ENCODE data around the gene LRGUK.
"Not testable (repeated sequence)": the region's sequence is repeated elsewhere in the genome, so short reads cannot be mapped to it uniquely, and the experiment has no call there.

The LRGUK gene

GRCh38 chr7:134245253-134245652 lies 118.1 kb downstream of the LRGUK start:
- no peak for DNase-seq (ENCODE audit: low spot score)

GRCh38 chr7:134246347-134246746 lies 119.2 kb downstream of the LRGUK start:
- no peak for DNase-seq (ENCODE audit: low spot score)

GRCh38 chr7:134246761-134247160 lies 119.6 kb downstream of the LRGUK start:
- no peak for DNase-seq (ENCODE audit: low spot score)

GRCh38 chr7:134248196-134248595 lies 121.1 kb downstream of the LRGUK start:
- no peak for DNase-seq (ENCODE audit: low spot score)

- DNase-seq (ENCODE audit: low spot score) = no peak
Measured at GRCh38 chr7:134254311-134254710, 127.2 kb downstream of the LRGUK start.

GRCh38 chr7:134255814-134256213 lies 128.7 kb downstream of the LRGUK start:
- peak; percentile 31 for DNase-seq (ENCODE audit: low spot score)

GRCh38 chr7:134262322-134262721 lies 135.2 kb downstream of the LRGUK start:
- no peak for DNase-seq (ENCODE audit: low spot score)

- DNase-seq (ENCODE audit: low spot score) = no peak
Measured at GRCh38 chr7:134276951-134277350, 149.8 kb downstream of the LRGUK start.

- no peak for DNase-seq (ENCODE audit: low spot score)
Measured at GRCh38 chr7:134278502-134279153, 151.5 kb downstream of the LRGUK start.

GRCh38 chr7:134279336-134279735 lies 152.2 kb downstream of the LRGUK start:
- DNase-seq (ENCODE audit: low spot score) = no peak

GRCh38 chr7:134279898-134280297 lies 152.8 kb downstream of the LRGUK start:
- no peak for DNase-seq (ENCODE audit: low spot score)

- DNase-seq (ENCODE audit: low spot score) = no peak
Measured at GRCh38 chr7:134280508-134280907, 153.4 kb downstream of the LRGUK start.

- no peak for DNase-seq (ENCODE audit: low spot score)
Measured at GRCh38 chr7:134284011-134284410, 156.9 kb downstream of the LRGUK start.

GRCh38 chr7:134284952-134285351 lies 157.8 kb downstream of the LRGUK start:
- no peak for DNase-seq (ENCODE audit: low spot score)

GRCh38 chr7:134287916-134288659 lies 160.9 kb downstream of the LRGUK start:
- DNase-seq (ENCODE audit: low spot score) = no peak

- no peak for DNase-seq (ENCODE audit: low spot score)
Measured at GRCh38 chr7:134289423-134289822, 162.3 kb downstream of the LRGUK start.

GRCh38 chr7:134289841-134290240 lies 162.7 kb downstream of the LRGUK start:
- no peak for DNase-seq (ENCODE audit: low spot score)

- DNase-seq (ENCODE audit: low spot score) = no peak
Measured at GRCh38 chr7:134290286-134290685, 163.1 kb downstream of the LRGUK start.

GRCh38 chr7:134293002-134293740 lies 166.0 kb downstream of the LRGUK start:
- no peak for DNase-seq (ENCODE audit: low spot score)

- DNase-seq (ENCODE audit: low spot score) = not testable (repeated sequence)
Measured at GRCh38 chr7:134295982-134296381, 168.8 kb downstream of the LRGUK start.

- DNase-seq (ENCODE audit: low spot score) = no peak
Measured at GRCh38 chr7:134297489-134297888, 170.3 kb downstream of the LRGUK start.

GRCh38 chr7:134298902-134299683 lies 172.0 kb downstream of the LRGUK start:
- no peak for DNase-seq (ENCODE audit: low spot score)

Data from iPS-NIHi11 (cell line).